Ammon's horn (tissue), 1 donor: Measurements from ENCODE around the gene EGLN1.
"Not testable (repeated sequence)": the region's sequence is repeated elsewhere in the genome, so short reads cannot be mapped to it uniquely, and the experiment has no call there.

Source experiments
- DNase-seq: peaks from one replicate; pipeline ENCODE4 v3.0.0-alpha.2; 2016; ENCODE audit warnings: low spot score

EGLN1 gene

DNA sequence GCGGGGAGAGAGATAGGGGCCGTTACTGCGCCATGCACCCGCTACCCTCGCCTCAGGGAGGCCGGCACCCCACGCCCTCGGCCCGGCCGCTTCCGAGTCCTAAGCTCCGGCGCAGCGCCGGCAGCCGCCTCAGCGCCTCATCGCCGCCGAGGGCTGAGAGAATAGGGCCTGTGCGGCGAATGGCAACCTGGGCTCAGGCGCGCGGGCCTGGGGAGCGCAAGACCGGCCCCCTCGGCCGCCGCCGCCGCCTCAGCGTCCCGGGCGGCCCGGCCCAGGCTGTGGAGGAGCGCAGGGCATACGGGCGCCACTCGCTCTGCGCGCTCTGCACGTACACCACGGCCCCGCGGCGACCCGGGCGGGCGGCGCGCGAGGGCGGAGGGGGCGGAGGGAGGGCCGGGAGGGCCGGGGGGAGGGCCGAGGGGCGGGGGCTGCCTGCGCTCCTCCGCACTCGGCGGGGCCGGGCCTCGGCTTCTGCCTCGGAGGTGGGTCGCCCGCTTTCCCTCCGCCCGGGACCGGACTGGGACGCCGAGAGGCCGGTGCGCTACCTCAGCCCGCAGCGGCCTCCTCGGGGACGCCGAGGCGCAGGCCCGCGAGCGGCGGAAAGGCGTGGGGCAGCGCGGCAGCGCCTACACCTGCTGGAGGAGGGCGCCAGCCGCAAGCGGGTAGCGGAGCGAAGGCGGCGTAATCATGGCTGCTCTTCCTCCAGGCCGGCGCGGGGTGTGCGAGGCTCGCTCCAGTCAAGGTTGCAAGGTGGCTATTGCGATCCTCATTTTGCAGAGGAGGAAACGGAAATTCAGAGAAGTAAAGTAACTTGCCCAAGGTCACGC, at the start of gene EGLN1:
EGLN1 (minus strand) TSS at position 317 of the 827 bp plus-strand sequence. CDS start 399 bp downstream, outside the sequence.
- peak; percentile 83 for DNase-seq

DNA sequence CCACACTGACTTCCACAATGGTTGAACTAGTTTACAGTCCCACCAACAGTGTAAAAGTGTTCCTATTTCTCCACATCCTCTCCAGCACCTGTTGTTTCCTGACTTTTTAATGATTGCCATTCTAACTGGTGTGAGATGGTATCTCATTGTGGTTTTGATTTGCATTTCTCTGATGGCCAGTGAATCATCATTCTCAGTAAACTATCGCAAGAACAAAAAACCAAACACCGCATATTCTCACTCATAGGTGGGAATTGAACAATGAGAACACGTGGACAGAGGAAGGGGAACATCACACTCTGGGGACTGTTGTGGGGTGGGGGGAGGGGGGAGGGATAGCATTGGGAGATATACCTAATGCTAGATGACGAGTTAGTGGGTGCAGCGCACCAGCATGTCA, 49.4 kb upstream of the EGLN1 start:
- not testable (repeated sequence) for DNase-seq

DNA sequence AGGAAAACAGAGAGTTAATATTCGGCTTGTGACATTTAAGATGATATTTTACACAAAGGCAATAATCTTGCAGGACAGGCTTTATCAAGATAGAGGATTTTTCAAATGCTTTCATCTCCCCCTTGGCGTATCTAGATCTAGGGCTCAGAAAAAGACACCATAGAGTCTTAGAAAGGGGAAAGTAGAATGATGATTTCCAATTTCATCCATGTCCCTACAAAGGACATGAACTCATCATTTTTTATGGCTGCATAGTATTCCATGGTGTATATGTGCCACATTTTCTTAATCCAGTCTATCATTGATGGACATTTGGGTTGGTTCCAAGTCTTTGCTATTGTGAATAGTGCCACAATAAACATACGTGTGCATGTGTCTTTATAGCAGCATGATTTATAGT, 48.9 kb upstream of the EGLN1 start:
- not testable (repeated sequence) for DNase-seq

DNA sequence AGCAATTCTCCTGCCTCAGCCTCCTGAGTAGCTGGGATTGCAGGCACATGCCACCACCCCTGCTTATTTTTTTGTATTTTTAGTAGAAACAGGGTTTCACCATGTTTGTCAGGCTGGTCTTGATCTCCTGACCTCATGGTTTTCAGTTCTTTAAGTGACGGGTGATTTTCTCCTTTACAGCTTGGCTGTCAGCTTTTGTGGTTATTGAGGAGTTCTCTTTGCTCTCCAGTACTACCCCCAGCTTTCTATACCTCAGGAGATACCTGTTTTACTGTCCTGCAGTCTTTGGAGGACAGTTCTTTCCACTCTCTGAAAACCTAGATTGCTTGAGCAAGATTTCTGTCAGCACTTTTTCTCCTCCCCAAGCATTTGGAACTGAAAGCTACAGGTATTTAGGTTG, 45.9 kb upstream of the EGLN1 start:
- DNase-seq, result no peak

DNA sequence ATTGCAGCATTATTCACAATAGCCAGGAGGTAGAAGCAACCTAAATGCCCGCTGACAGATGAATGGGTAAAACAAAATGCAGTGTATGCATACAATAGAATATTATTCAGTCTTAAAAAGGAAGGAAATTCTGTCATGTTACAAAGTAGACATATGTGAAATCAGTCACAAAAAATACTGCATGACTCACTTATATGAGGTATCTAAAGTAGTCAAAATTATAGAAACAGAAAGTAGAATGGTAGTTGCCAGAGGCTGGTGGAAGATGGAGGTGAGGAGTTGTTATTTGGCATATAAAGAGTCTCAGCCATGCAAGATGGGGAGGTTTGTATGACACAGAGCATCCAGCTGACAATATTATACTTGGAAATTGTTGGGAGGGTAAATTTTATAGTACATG, 43.0 kb upstream of the EGLN1 start:
- no peak for DNase-seq

DNA sequence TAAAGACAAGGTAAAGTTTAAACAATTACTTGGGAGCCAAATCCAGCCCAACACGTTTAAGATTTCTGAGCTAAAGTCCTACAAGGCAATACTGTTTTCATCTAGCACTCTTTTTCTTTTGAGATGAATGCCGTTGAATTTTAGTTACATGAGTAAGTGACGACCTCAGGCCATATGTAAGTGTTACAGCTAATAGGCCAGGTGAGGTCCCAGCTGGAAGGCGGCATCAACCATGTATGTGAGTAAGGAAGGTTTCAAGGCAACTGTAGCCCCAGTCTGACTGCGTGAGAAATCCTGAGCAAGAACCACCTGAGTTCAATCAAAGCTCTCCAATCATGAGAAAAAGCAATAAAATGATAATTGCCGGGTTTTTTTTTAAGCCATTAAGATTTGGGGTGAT, 41.5 kb upstream of the EGLN1 start:
- no peak for DNase-seq

DNA sequence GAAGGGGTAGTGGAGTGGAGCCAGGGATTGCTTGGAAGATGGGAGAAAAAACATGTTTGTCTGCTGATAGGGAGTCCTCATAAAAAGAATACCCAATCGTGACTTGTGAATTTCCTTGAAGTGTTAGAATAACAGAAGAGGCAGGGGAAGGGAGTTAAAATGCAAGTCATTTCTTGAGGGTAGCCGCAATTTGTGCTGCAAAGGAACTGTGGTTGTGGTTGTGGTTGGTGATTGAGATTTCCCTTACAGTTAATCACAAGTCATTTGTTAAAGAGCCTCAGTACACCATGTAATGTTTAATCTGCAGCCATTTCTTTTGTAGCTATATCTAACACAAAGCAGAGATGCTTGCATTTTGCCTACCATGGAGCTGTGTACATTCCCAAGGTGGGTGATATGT, 38.5 kb upstream of the EGLN1 start:
- DNase-seq, result no peak

DNA sequence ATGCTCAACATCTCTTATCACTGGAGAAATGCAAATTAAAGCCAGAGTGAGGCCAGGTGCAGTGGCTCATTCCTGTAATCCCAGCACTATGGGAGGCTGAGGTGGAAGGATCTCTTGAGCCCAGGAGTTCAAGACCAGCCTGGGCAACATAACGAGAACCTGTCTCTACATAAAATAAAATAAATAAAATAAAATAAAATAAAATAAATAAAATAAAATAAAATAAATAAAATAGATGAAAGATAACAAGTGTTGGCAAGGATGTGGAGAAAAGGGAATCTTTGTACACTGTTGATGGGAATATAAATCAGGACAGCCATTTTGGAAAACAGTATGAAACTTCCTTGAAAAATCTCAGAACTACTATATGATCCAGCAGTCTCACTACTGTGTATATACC, 37.4 kb upstream of the EGLN1 start:
- DNase-seq, result not testable (repeated sequence)

DNA sequence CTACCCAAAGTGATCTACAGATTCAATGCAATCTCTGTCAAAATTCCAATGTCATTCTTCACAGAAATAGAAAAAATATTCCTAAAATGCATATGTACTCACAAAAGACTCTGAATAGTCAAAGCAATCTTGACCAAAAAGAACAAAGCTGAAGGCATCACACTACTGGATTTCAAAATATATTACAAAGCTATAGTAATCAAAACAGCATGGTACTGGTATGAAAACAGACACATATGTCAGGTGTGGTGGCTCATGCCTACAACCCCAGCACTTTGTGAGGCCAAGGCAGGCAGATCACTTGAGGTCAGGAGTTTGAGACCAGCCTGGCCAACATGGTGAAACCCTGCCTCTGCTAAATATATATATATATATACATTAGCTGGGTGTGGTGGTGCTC, 35.9 kb upstream of the EGLN1 start:
- not testable (repeated sequence) for DNase-seq

DNA sequence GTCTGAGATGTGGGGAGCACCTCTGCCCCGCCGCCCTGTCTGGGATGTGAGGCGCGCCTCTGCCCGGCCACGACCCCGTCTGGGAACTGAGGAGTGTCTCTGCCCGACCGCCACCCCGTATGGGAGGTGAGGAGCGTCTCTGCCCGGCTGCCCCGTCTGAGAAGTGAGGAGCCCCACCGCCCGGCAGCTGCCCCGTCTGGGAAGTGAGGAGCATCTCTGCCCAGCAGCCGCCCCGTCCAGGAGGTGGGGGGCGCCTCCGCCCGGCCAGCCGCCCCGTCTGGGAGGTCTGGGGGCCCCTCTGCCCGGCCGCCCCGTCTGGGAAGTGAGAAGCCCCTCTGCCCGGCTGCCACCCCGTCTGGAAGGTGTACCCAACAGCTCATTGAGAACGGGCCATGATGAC, 32.0 kb upstream of the EGLN1 start:
- not testable (repeated sequence) for DNase-seq

DNA sequence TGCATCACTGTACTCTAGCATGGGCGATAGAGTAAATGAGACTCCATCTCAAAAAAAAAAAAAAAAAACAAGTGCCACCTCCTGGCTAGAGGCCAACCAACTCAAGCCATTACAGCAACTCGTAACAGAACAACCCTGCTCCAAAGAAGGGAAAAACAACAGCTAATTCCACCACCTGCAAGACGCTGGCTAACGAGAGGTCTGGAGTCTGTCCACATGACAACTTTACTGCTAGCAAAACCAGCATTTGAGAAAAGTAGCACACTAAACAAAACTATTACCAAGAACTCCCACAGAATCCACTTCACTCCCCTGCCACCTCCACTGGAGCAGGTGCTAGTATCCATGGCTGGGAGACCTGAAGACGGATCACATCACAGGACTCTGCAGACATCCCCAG, 24.1 kb upstream of the EGLN1 start:
- DNase-seq, result no peak

DNA sequence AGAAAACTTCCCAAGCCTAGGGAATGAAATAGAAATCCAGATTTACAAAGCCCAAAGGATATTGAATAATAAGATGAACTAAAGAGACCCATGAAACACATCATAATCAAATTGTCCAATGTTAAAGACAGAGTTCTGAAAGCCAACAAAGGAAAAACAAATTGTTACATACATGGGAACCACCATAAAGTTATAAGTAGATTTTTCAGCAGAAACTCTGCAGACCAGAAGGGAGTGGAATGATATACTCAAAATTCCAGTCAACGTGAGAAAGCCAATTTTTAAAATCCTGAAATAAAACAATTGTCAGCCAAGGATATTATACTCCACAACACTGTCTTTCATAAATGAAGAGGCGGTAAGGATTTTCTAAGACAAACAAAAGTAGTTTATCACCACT, 22.0 kb upstream of the EGLN1 start:
- DNase-seq, result no peak

DNA sequence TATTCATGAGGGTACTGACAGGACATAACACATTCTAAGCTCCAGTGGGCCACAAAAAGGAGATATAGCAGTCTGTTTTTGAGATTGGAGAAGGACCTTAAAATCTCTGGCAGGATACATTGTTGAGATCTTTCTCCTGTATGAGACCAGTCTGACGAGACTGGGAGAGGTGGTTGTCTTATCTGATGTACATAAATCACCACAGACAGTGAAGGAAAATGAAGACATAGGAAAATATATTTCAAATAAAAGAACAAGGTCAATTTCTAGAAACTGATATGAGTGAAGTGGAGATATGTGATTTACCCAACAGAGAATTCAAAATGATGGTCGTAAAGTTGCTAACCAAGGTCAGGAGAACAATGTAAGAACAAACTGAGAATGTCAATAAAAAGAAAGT, 21.3 kb upstream of the EGLN1 start:
- no peak for DNase-seq

DNA sequence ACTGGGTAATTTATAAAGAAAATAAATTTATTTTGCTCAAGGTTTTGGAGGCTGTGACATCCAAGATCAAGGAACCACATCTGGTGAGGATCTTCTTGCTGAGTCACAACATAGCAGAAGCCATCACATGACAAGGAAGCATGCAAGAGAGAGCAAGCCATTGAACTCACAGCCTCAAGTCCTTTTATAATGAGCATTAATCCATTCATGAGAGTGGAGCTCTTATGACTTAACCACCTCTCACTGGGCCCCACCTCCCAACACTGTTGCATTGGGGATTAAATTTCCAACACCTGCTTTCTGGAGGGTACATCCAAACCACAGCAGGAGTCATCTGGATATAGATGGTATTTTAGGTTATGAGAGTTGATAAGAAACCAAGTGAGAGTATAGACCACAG, 20.6 kb upstream of the EGLN1 start:
- no peak for DNase-seq

DNA sequence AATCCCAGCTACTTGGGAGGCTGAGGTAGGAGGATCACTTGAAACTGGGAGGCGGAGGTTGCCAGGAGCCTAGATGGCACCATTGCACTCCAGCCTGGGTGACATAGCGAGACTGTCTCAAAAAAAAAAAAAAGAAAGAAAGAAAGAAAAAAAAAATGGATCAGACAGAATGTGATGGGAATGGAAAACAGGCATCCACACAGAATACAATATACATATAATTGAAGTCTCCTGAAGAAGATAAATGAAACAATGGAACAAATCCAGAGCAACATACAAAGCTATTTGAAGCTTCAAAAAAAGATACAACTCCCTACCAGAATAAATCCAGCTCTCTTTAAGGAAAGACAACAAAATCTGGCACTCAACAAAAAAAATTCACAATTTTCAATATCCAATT, 10.9 kb upstream of the EGLN1 start:
- DNase-seq, result no peak

DNA sequence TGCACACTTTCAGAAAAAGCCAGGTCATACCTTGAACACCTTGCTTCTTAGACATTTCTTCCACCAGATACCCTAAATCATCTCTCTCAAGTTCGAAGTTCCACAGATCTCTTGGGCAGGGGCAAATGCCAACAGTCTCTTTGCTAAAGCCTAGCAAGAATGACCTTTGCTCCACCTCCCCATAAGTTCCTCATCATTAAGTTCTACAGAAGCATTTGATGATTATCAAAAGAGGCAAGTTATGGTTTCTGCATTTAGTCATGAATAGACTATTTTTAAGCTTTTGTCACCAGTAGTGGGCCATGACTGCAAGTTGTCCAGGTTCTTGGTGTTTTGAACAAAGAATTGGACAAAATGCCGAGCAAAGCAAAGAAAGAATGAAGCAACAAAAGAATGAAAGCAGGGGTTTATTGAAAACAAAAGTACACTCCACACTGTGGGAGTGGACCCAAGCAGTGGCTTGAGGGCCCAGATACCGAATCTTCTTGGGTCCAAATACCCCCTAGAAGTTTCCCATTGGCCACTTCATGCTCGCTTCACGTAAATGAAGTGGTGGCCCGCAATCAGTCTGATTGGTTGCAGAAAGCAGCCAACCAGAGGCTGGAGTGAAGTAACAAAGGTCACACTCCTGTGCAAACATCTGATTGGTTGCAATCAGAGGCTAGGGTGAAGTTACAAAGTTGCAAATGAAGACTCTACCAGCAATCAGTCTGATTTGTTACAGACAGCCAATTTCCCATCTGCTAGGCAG, 9.8 kb upstream of the EGLN1 start:
- no peak for DNase-seq

DNA sequence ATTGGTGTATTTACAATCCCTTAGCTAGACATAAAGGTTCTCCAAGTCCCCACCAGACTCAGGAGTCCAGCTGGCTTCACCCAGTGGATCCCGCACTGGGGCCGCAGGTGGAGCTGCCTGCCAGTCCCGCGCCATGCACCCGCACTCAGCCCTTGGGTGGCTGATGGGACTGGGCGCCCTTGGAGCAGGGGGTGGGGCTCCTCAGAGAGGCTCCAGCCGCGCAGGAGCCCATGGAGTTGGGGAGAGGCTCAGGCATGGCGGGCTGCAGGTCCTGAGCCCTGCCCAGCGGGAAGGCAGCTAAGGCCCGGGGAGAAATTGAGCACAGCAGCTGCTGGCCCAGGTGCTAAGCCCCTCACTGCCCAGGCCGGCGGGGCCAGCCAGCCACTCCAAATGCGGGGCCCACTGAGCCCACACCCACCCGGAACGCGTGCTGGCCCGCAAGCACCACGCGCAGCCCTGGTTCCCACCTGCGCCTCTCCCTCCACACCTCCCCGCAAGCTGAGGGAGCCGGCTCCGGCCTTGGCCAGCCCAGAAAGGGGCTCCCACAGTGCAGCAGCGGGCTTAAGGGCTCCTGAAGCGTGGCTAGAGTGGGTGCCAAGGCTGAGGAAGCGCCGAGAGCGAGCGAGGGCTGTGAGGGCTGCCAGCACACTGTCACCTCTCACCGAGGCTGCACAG, 8.7 kb upstream of the EGLN1 start:
- not testable (repeated sequence) for DNase-seq

DNA sequence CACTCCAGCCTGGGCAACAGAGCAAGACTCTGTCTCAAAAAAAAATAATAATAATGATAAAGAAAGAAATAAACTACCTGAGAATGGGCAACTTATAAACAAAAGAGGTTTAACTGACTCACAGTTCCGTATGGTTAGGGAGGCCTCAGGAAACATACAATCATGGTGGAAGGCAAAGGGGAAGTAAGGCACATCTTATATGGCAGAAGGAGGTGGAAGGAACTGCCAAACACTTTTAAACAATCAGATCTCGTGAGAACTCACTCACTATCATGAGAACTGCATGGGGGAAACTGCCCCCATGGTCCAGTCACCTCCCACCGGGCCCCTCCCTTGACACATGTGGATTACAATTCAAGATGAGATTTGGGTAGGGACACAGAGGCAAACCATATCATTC, 6.3 kb upstream of the EGLN1 start:
- no peak for DNase-seq

DNA sequence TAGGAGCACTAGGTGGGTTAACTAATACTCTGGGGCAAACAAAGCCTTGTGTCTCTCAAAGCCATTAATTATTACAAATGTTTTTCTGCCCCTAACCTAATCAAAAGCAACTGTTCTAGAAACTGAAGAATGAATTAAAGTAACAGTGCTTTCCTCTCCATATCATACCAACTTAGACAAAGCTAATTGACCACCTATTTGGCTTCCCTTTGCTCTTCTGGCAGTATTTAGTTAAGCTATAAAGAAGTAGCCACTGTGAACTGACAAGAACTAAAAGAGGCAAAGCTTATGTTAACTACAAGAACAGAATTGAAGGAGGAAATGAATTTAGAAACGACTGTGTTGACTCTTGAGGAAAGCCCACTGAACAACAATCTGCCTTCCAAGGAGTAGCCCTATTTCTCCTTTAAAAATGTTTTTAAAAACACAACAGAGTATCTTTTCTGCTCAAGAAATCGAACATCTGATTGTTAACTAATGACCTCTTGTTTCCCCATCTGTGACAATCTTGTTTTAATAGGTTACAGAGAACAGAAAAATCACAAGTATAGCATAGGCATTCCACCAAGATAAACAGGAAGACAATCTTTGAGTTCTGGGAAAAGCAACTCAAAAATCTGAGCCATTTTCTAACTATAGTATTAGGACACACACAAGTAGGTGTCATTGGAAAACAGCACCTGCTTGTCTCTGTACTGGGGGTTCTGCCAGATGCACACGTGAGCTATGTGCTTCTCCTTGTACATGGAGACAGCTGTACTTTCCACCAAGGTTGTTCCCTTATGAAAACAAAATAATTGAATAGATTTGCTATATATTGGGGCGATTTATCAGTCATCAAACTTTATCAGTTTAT, 3.1 kb upstream of the EGLN1 start:
- no peak for DNase-seq

DNA sequence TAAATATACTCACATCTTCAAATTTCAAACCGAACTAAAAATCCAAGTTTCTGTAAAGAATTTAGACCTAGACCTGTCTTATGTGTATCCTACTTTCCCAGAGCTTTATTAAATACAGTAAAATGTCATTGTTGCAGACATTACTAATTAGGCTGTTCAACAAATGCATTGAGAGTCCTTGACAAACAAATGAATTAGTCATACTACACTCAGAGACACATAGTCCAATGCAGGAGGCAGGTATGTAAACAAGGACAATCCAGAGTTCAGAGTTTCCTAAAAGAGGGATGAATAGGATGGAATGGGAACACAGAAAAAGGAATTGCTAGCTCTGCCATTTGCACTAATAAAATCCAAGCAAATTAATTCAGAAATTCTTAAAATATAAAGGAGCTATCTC, 1.6 kb upstream of the EGLN1 start:
- no peak for DNase-seq

DNA sequence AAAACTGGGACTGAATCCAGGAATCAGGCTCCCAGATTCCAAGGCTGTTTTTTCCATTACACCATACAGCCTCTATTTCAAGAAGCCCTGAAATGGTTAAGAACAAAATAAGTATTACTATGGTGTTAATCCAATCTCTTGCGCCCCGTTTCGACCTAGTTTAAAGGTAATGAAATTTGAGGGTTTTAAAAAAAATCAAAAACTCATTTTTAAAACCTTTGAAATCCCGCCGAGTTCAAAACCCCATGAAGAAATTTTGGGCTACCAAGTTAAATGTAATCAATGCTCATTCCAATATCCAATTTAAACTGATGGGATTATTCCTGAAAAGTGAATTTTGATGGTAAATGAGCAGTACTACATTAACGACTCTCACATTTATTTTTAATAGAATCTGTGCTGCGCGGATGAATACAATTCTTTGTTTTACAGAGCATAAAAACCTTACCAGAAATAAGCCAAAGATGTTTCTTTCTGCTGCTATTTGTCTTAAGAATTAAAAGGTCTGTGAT, 767 bp upstream of the EGLN1 start:
- DNase-seq, result no peak

DNA sequence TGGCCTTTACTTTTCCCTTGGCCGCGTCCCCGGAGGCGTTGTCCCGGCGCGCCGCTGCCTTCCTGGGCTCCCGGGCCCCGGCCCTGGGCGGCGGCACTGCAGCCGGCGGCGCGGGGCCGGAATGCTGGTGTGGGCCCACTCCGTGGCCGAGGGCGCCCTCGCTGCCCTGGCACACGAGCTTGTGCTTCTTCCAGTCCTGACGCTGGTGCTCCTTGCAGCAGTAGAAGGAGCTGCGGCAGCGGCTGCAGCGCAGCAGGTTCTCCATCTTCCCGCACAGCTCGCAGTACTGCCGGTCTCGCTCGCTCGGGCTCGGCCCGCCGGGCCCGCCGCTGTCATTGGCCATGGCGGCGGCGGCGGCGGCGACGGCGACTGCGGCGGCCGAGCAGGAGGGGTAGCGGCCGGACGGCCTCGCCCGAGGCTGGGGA, 529 bp downstream of the EGLN1 start:
- peak; percentile 44 for DNase-seq
